ENCODE data around the gene ZNF174.

DNA sequence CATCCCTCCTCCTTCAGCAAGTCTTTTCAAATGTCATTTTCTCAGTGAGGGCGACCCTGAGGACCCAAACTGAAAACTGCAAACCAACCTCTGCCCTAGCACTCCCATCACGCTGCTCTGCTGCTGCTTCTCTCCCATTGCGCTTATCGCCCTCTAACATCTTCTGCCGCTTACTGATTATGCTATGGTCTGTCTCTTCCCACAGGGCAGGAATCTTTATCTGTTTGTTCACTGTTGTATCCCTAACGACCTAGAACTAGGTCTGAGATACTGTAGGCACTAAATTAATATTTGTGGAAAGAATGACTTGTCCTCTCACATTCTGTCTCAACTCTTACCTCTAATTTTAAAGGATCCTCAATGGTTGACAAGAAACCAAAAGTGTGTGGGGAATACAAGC, 12.7 kb upstream of the ZNF174 start:
- TF ChIP-seq POLR2A (IDR thresholded peaks at IDR 0.05): no peak
- no peak for TF ChIP-seq CTCF (IDR thresholded peaks at IDR 0.05)
